HepG2 (cell line): ENCODE data around the gene SLC11A1. TPM values are rescaled to one million over a fixed set of nuclear protein-coding genes. Genes with fewer than 3 reads are reported as not detected.

Source experiments
- AGO2 ChIP-seq: fragments of 200-400 bp; formaldehyde crosslinking; optimal IDR thresholded peaks from 2 replicates; pipeline ENCODE3; 2017; ENCODE audit warnings: mild to moderate bottlenecking, low read depth, low read length, moderate library complexity
- FOXC1 ChIP-seq: sonication (generic); formaldehyde crosslinking; IDR thresholded peaks from 2 replicates; pipeline ENCODE4 v1.8.0; 2022; ENCODE audit warnings: mild to moderate bottlenecking, missing genetic modification reagents, borderline replicate concordance
- GLI4 ChIP-seq: sonication (generic); formaldehyde crosslinking; IDR thresholded peaks from 2 replicates; pipeline ENCODE4 v1.5.1; 2020; ENCODE audit warnings: missing genetic modification reagents, mild to moderate bottlenecking, moderate library complexity, borderline replicate concordance
- HNF4G ChIP-seq, 2 experiments: sonication (generic) in 1 of 2; formaldehyde crosslinking in 1 of 2; IDR thresholded peaks; 2 replicates each; pipeline versions ENCODE4 v1.4.0 to v1.6.1; 2011 to 2020; ENCODE audit warnings: borderline replicate concordance in 2 of 2, low read depth in 2 of 2, mild to moderate bottlenecking in 2 of 2, low read length in 1 of 2, missing genetic modification reagents in 1 of 2, moderate library complexity in 1 of 2
- KLF16 ChIP-seq, 2 experiments: sonication (generic) in 1 of 2; formaldehyde crosslinking in 1 of 2; IDR thresholded peaks; 2 replicates each; pipeline versions ENCODE4 v1.6.1 to v1.8.0; 2016 to 2023; ENCODE audit warnings: missing genetic modification reagents in 2 of 2, missing compliant biosample characterization in 1 of 2
- MYC ChIP-seq: sonication (generic); formaldehyde crosslinking; IDR thresholded peaks from 2 replicates; pipeline ENCODE4 v1.9.0; 2021; ENCODE audit warnings: missing genetic modification reagents, borderline replicate concordance
- ZBTB2 ChIP-seq: sonication (generic); formaldehyde crosslinking; IDR thresholded peaks from 2 replicates; pipeline ENCODE4 v1.8.0; 2022; ENCODE audit warnings: low read depth, missing genetic modification reagents
- ZNF205 ChIP-seq: IDR thresholded peaks from 2 replicates; pipeline ENCODE4 v1.6.1; 2018; ENCODE audit warnings: missing biosample characterization, missing genetic modification reagents
- ZNF235 ChIP-seq: sonication (generic); formaldehyde crosslinking; IDR thresholded peaks from 2 replicates; pipeline ENCODE4 v1.8.1; 2023; ENCODE audit warnings: mild to moderate bottlenecking, missing genetic modification reagents, borderline replicate concordance
- ZNF329 ChIP-seq: sonication (generic); formaldehyde crosslinking; IDR thresholded peaks from 2 replicates; pipeline ENCODE4 v1.9.0; 2021; ENCODE audit warnings: low read depth, mild to moderate bottlenecking, missing genetic modification reagents
- ZNF468 ChIP-seq: sonication (generic); formaldehyde crosslinking; IDR thresholded peaks from 2 replicates; pipeline ENCODE4 v1.8.0; 2022; ENCODE audit warnings: mild to moderate bottlenecking, moderate library complexity, missing genetic modification reagents
- ZNF513 ChIP-seq: sonication (generic); formaldehyde crosslinking; conservative IDR thresholded peaks from 2 replicates; pipeline ENCODE4 v1.5.0; 2020; ENCODE audit warnings: missing genetic modification reagents
- ZNF550 ChIP-seq: sonication (generic); formaldehyde crosslinking; IDR thresholded peaks from 2 replicates; pipeline ENCODE4 v1.4.0; 2020; ENCODE audit warnings: mild to moderate bottlenecking, missing genetic modification reagents, borderline replicate concordance
- ZNF567 ChIP-seq: sonication (generic); formaldehyde crosslinking; IDR thresholded peaks from 2 replicates; pipeline ENCODE4 v1.8.1; 2023; ENCODE audit warnings: mild to moderate bottlenecking, missing genetic modification reagents, borderline replicate concordance
- ZNF687 ChIP-seq: sonication (generic); formaldehyde crosslinking; IDR thresholded peaks from 2 replicates; pipeline ENCODE4 v1.5.1; 2020; ENCODE audit warnings: mild to moderate bottlenecking, missing genetic modification reagents, moderate library complexity
- ZNF776 ChIP-seq: sonication (generic); formaldehyde crosslinking; IDR thresholded peaks from 2 replicates; pipeline ENCODE4 v1.4.0; 2020; ENCODE audit warnings: mild to moderate bottlenecking, missing genetic modification reagents
- polyA plus RNA-seq, 8 experiments: library from polyadenylated mRNA; depleted of rRNA in 3 of 8; stranded (reverse) in 7 of 8; unstranded in 1 of 8; fragments of >200 nt; fragmentation: Illumina TruSeq in 4 of 8; extraction: Trizol in 4 of 8; gene quantifications; 2 replicates each; pipeline versions ENCODE4 v1.2.1 to v1.2.3, GENCODE V29; 2011 to 2016; ENCODE audit warnings: low read depth in 4 of 8, missing spikeins in 1 of 8, mixed read lengths in 1 of 8; ENCODE audit not compliant: insufficient read depth in 1 of 8
- total RNA-seq, 5 experiments: library from RNA; depleted of rRNA; stranded (reverse); fragments of >200 nt; fragmentation: Illumina TruSeq; extraction: Trizol; gene quantifications; 2 replicates each; pipeline ENCODE4 v1.2.3, GENCODE V29; 2016; ENCODE audit warnings: low read depth in 1 of 5

Gene SLC11A1
- total and polyA plus RNA-seq, 2 of the 13 experiments (the other 11 are each of a cell fraction or from before 2014, with no cell fraction given): 0.33 to 2.3 TPM

GRCh38 chr2:218386505-218387368, 4.7 kb downstream of the SLC11A1 start (continued):
- TF ChIP-seq HNF4G (IDR thresholded peaks at IDR 0.05; ENCODE audit: borderline replicate concordance, low read depth, low read length) (no peak), HNF4G (CRISPR knock-in tag; IDR thresholded peaks at IDR 0.05; ENCODE audit: borderline replicate concordance, low read depth) (no peak), ZNF567 (CRISPR knock-in tag) (no peak), ZNF205 (CRISPR knock-in tag) (no peak; the same call in 1 of the 2 replicates), KLF16 (CRISPR knock-in tag; IDR thresholded peaks at IDR 0.05) (no peak), ZNF687 (CRISPR knock-in tag) (peak; percentile 62), ZNF550 (CRISPR knock-in tag) (peak; percentile 90; the same call in 1 of the 2 replicates), GLI4 (0 out of 2 replicates have a peak, but pooled peaks have one; percentile 80), ZNF776 (no peak), ZBTB2 (CRISPR knock-in tag) (no peak), ZNF235 (CRISPR knock-in tag) (no peak), ZNF468 (CRISPR knock-in tag) (no peak), MYC (CRISPR knock-in tag) (no peak; the same call in 1 of the 2 replicates), ZNF329 (no peak), ZNF513 (CRISPR knock-in tag) (no peak), AGO2 (no peak), FOXC1 (CRISPR knock-in tag) (0 out of 2 replicates have a peak, but pooled peaks have one; percentile 52)
